HG03575 (cell line): ENCODE results near the gene HEBP2.
"Not testable (repeated sequence)": the region's sequence is repeated elsewhere in the genome, so short reads cannot be mapped to it uniquely, and the experiment has no call there.

ENCODE experiments used
- ATAC-seq: cut with Tn5 transposase; IDR thresholded peaks from one replicate; pipeline ENCODE4 v1.9.1; 2021; ENCODE audit not compliant: unreplicated experiment, insufficient number of reproducible peaks, low FRiP score; ENCODE audit errors: extremely low read depth

HEBP2 gene, protein sequence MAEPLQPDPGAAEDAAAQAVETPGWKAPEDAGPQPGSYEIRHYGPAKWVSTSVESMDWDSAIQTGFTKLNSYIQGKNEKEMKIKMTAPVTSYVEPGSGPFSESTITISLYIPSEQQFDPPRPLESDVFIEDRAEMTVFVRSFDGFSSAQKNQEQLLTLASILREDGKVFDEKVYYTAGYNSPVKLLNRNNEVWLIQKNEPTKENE

DNA sequence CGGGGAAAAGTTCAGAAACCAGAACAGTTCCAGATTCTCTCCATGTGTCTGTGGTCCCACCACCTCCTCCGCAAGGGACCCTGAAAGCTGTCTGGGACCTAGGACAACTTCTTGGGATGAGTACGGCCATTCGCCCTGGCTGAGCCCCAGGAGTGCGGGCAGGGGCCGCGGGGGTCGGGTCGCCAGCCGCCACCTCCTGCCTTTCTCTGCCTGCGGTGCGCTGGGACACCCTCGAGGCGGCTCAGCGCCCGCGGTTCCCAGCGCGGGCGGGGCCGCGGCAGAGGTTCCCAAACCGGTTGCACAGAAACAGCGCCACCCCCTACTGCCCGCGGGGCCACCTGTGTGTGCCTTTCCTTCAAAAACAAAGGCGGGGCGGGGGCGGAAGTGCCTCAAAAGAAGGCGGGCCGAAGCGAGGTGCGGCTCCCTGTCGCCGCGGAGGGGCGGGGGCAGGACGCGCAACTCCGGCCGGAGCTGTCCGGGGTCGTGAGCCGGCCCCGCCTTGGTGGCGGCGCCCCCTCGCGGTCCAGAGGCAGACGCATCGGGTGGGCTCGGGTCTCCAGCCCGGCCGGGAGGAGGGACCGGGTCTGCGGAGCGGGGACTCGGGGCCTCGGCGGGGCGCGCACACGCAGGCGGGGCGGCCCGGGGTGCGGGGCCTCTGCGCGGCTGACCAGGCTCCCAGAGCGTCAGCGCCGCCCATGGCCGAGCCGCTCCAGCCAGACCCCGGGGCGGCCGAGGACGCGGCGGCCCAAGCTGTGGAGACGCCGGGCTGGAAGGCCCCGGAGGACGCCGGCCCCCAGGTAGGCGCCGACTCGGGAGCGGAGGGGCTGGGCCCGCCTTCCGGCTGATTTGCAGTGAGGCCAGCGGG, at the start of gene HEBP2:
Gene HEBP2 (plus strand): TSS at position 423 of the 865 bp plus-strand sequence. CDS start 273 bp downstream, at position 696.
- ATAC-seq = no peak

DNA sequence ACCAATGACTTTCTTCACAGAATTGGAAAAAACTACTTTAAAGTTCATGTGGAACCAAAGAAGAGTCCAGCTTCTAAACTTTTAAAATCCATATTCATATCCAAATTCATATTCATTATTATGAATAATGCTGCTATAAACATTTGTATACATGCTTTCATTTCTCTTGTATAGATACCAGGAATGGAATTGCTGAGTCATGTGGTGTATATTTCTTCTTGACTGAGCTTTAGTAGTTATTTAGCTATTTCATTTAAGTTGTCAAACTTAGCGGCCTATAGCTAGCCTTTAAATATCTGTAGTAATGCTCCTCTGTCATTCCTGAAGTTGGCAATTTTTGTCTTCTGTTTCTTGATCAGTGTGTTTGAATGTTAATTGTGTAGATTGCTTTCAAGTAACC, 46.1 kb upstream of the HEBP2 start:
- ATAC-seq = no peak

DNA sequence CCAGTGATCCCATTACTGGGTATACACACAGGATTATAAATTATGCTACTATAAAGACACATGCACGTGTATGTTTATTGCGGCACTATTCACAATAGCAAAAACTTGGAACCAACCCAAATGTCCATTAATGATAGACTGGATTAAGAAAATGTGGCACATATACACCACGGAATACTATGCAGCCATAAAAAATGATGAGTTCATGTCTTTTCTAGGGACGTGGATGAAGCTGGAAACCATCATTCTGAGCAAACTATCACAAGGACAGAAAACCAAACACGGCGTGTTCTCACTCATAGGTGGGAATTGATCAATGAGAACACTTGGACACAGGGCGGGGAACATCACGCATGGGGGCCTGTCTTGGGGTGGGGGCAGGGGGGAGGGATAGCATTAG, 35.3 kb upstream of the HEBP2 start:
- not testable (repeated sequence) for ATAC-seq

DNA sequence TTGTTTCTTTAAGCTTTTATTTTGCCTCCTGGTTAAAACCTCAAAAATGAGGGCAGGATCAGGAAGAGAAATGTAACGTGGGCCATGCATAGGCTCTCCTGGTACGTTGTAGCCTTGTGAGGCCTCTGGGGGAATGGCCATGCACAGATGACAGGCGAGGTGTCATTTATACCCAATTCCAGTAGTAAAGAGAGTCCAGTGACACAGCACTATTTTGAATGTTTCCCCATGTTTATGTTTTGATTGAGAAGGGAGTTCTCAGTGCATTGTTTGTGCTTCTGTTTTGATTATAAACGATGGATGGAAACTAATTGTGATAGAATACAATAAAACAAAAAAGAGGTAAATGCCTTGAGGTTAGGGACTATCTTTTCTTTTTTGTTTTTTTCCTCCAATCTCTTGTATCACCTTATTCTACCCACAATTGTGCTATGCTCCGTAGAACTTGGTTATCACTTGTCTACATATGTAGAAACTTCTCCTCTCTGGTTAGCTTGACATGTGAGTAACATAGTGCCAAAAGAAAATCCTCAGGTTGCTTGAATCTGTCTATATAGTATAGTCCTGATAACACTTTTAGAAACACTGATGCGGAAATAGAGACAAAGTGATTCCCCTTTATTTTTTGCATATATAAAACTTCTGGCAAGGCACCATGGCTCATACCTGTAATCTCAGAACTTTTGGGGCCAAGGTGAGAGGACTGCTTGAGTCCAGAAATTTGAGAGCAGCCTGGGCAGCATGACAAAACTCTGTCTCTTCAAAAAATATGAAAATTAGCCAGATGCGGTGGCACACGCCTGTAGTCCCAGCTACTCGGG, 33.2 kb upstream of the HEBP2 start:
- no peak for ATAC-seq

DNA sequence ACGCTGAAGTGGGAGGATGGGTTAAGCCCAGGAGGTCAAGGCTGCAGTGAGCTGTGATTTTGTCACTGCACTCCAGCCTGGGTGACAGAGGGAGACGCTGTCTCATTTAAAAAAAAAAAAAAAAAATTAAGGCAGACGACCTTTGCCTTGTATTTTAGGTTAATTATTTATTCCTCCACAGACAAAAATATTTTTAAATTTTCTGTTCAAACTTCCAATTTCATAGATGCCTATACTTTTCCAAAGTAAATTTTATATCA, 32.6 kb upstream of the HEBP2 start:
- no peak for ATAC-seq

DNA sequence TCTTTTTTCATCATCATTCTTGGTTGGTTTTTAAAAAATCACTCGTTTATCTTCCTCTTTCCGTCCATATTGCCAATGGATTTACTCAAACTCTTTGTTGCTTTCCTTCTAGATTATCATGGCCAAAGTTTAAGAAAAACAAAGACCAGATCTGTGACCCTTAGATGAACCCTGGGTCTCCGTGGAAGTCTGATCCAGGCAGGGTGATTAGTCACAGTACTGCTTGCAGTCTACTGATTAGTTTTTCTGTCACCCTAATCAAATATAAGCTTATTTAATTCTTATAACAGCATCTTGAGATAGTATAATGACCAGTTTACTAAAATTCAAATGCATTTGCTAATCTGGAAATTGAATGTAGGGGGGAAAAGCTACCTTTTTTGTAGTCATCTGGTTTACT, 32.3 kb upstream of the HEBP2 start:
- no peak for ATAC-seq

DNA sequence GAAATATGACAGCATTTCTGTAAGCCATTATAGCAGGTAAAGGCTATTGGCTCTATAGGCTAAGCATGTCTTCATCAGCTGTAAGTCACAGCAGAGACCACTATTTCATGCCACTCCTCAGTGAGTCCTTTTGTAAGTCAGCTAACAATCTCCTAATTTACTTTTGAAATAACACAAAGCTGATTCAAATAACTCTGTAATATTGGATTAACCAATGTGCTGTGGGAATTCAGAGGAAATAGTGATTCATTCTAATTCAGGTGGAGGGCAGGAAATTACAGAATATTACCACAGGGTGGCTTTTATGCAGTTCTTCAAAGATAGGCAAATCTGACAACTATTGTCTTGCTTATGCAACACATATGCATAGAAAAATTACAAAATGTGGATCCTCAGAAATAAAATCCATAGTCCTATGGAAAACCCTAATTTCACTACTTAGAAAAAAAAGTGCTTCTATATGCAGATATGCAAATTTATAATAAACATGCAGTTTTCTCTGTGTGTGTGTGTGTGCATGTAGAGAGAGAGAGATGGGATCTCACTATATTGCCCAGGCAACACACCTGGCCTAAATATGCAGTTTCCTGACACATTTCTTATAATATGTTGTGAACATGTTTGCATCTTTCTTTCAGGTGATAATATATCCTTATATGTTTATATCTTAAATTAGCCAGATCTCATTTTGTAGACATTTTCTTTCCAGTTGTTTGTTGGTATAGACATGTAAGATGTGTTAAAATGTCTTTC, 31.1 kb upstream of the HEBP2 start:
- ATAC-seq = no peak

DNA sequence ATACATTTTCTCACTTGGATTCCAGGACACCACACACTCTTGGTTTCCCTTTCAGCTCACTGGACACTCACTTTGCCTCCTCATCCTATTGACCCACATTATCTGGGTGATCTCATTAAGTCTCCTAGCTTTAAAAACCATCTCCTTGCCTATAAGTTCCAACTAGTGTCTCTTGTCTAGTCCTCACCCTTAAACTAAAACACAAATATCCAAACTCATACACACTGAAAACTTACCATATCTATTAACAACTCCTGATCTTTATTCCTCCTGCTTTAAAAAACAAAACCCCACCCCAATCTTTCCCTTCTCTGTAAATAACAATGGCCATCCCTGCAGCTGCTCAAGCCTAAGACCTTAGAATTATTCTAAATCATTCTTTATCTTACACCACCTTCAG, 29.8 kb upstream of the HEBP2 start:
- ATAC-seq = no peak

DNA sequence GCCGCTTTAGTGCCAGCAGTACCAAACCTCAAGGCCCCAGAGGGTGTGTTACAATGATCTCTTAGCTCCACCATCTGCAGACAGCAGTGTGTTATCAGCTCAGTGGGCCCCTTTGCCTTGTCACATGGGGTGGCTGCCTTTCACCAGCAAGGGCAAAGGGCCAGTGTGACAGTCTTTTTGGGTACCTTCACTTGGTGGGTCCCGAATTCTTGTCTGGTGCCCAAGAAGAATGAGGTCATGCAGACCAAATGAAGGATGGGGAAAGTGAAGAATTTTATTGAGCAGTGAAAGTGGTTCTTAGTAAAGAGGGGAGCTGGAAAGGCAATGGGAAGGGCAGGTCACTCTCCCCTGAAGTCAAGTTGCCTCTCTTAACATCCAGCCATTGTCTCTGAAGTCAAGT, 29.2 kb upstream of the HEBP2 start:
- ATAC-seq = no peak

DNA sequence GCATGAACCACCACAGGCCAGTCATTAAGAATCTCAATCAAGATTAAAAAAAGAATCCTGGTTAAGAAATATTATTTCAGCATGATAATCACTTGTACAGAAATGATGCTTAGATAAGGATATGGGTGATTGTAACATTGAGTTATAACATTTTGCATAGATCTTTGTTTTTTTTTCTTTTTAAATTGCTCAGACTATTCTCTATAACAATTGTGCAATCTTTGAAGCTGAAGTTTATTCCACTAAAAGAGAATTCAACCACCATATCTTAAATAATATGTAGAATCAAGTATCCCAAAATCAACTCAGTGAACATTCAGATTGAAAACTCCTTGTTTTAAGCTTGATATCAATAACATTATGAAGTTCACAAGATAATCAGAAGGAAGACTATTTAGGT, 27.0 kb upstream of the HEBP2 start:
- ATAC-seq = no peak

DNA sequence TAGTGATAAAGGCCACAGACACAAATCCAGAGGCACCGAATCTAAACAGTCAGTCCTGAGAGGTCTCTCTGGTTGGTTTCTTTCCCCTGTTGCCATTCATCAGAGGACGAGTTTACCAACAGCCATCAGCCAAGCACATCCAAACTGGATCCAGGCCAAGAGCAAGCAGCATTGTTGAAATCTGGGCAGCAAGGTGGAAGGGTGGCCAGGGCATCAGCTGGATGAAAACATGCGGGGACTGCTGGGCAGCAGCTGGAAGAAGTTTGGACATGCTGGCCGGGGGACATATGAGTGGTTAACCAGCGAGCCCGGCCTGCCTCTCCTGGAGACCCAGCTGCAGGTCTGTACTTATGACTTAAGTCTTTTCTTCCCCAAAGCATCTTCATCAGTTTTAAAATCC, 26.2 kb upstream of the HEBP2 start, which contains the start of gene SMIM28:
Gene SMIM28 (plus strand): TSS at position 62 of the 400 bp plus-strand sequence. CDS start 168 bp downstream, at position 230.
- no peak for ATAC-seq

DNA sequence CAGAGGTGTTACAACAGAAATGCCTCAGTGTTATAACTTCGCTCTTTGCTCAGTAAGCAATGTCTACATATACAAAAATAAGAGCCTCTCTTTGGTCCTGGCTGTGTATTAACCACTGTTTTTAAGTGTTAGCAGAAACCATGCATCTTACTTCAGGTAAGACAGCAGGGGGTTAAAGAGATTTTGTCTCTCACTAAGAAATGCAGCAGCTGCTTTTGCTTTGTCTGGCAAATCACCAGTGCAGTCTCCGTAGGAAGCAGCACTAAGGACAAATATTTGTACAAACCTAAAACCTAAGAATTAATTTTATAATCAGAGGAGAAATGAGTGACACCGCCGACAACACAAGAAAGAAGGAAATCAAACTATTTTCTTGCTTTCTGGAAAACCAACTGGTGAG, 25.6 kb upstream of the HEBP2 start:
- no peak for ATAC-seq

DNA sequence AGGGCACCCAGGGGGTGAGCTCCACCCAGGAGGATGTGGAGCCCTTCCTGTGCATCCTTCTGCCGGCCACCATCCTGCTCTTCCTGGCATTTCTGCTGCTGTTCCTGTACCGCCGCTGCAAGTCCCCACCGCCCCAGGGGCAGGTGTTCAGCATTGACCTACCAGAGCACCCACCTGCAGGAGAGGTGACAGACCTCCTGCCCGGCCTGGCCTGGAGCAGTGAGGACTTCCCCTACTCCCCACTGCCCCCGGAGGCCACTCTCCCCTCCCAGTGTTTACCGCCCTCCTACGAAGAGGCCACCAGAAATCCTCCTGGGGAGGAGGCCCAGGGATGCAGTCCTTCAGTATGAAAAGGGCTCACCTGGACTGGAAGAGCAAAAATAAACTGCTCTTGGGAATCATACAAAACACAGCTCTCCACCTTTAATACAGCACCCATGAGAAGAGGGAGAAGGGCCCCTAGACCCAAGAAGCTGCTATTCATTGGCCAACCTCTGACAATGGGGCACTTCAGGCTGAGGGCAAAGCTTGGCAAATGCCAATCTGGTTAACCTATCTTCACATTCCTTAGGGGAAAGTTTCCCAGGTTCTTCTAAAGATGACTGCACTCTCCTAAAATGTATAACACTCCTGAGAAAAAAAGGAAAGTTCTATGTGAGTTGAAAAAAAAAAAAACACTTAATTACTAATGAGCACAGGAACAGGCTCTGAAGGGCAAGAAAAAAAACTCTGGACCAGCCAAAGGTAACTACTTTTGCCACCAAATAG, 21.3 kb upstream of the HEBP2 start:
- no peak for ATAC-seq

DNA sequence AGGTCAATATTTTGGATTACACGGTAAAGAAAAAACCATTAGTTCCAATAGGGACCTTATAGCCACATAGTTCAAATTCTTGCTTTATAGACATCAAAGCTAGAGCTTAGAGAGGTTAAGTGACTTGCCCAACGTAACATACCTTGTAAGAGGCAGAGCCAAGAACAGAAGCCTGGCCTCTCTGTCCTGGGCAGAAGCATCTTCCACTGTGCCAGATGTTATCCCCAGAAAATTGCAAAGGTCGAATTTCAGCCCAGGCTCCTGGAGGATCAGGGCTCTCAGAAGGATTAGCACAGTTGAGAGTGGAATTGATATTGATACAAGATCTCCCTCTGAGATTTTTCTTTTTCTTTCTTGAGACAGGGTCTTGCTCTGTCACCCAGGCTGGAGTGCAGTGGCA, 20.2 kb upstream of the HEBP2 start:
- no peak for ATAC-seq

DNA sequence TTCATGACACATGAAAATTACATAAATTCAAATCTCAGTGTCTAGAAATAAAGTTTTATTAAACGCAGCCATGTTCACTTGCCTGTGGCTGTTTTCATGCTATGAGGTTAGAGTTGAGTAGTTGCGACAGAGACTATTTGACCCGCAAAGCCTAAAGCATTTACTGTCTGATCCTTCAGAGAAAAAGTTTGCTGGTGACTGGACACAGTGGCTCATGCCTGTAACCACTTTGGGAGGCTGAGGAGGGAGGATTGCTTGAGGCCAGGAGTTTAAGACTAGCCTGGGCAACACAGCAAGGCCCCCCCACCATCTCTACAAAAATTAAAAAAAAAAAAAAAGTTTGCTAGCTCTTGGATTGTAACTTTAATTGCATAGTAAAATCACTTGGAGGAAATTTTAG, 17.1 kb upstream of the HEBP2 start:
- no peak for ATAC-seq

DNA sequence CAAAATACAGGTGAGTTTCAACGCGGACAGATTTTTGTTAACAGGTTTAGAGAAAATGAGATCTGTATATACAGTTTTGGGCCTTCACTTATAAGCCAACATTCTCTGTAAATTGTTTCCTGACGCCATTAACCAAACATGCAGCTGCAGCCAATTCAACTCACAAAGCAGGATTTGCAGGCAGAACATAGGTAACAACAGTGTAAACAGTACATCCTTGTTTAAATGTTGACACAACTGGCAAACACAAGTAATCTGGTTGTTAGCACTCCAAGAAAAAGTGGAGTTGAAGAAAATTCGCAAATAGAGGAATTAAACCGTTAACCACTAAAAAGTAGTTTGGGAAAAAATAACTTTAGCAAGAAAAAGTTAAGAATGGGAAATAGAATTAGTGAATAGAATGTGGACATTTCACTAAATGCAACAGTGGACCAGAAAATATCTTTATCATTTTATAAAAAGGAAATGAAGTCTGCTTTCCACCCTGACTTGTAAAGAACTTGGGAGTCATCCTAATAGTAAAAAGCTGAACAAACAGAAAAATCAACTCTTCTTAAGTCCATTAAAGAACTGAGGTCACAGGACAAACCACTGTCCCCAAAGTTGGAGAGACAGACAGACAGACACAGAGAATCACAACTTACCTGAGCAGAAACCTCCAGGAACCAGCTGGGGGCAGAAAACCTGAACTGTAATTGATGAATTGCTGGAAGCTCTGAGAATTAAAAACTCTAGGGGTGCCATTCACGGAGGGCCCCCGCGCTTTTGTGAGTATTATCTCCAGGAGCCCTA, 16.2 kb upstream of the HEBP2 start:
- no peak for ATAC-seq

DNA sequence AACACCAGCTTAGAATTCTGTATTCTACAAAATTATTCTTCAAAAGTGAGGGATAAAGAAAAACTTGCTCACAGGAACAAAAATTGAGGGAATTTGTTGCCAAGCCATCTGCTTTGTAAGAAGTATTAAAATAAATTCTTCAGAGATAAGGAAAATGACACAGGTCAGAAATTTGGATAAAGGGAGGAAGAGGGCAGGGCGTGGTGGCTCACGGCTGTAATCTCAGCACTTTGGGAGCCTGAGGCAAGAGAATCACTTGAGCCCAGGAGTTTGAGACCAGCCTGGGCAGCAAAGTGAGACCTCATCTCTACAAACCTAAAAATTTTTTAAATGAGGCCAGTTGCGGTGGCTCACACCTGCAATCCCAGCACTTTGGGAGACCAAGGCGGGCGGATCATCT, 14.5 kb upstream of the HEBP2 start:
- no peak for ATAC-seq
